Lower lobe of right lung (tissue), 2 donors: ENCODE results near the gene EPX. TPM values are rescaled to one million over a fixed set of nuclear protein-coding genes. Genes with fewer than 3 reads are reported as not detected.

Experiments
- ATAC-seq, 2 donors: fragments of 200-7000 bp; cut with Tn5 transposase; one replicate each; pipeline ENCODE4 v1.9.1; 2020 to 2022; ENCODE audit warnings: mild to moderate bottlenecking in 2 of 2, moderate library complexity in 2 of 2
- DNase-seq: peaks from one replicate; pipeline ENCODE4 v3.0.0-alpha.2; 2020
- H3K27ac ChIP-seq: fragments of 200-600 bp; one replicate; pipeline ENCODE4 v1.8.0; 2022
- H3K27me3 ChIP-seq: fragments of 200-600 bp; one replicate; pipeline ENCODE4 v1.8.0; 2022; ENCODE audit warnings: low read depth
- H3K36me3 ChIP-seq: fragments of 200-600 bp; one replicate; pipeline ENCODE4 v1.8.0; 2022; ENCODE audit warnings: mild to moderate bottlenecking
- H3K4me1 ChIP-seq: fragments of 200-600 bp; one replicate; pipeline ENCODE4 v1.8.0; 2022
- H3K4me3 ChIP-seq: fragments of 200-600 bp; one replicate; pipeline ENCODE4 v1.8.0; 2022; ENCODE audit warnings: mild to moderate bottlenecking
- H3K9me3 ChIP-seq: fragments of 200-600 bp; one replicate; pipeline ENCODE4 v1.8.0; 2022
- CTCF ChIP-seq: fragments of 200-600 bp; IDR thresholded peaks from one replicate; pipeline ENCODE4 v1.8.0; 2022; ENCODE audit warnings: antibody characterized with exemption, mild to moderate bottlenecking
- intact Hi-C: fragments of 100-400 bp; cut with DNase I; formaldehyde crosslinking; loops from one replicate; pipeline ENCODE4 v1.11.0; 2022
- total RNA-seq: library from RNA; stranded (reverse); fragmentation: NEBNext Ultra II Directional; extraction: Animal tissue kit (Norgen Biotek cat#: 25700); gene quantifications from one replicate; pipeline ENCODE4 v1.2.1, GENCODE V29; 2021
- donor health status: DM: no; HTN: yes; CAD: no; lungs with severe emphysema.

The EPX gene
- total RNA-seq, 1 donor from 2014 or later: not detected

- no peak for TF ChIP-seq CTCF
- DNase-seq (no peak), ATAC-seq (no peak)
- no peak overlapping the region for H3K4me3 ChIP-seq
- H3K4me1 ChIP-seq: peaks cover 11% of the 10 kb centered on the region
- H3K9me3 ChIP-seq: no peaks in the 10 kb centered on the region
- no peaks in the 10 kb centered on the region for H3K36me3 ChIP-seq
- intact Hi-C loops: no loop called here
- H3K27ac ChIP-seq: no peak overlapping the region
- peaks cover 22% of the 10 kb centered on the region for H3K27me3 ChIP-seq
Measured at GRCh38 chr17:58252141-58252540, 59.6 kb downstream of the EPX start.

- Histone ChIP-seq H3K4me3 (no peak overlapping the region), H3K27me3 (peaks cover 22% of the 10 kb centered on the region), H3K27ac (no peak overlapping the region), H3K36me3 (no peaks in the 10 kb centered on the region), H3K9me3 (no peaks in the 10 kb centered on the region), H3K4me1 (peaks cover 11% of the 10 kb centered on the region)
- no peak for TF ChIP-seq CTCF
- ATAC-seq: no peak
- intact Hi-C loops: no loop called here
- DNase-seq: no peak
Measured at GRCh38 chr17:58253082-58253481, 60.6 kb downstream of the EPX start.

Other genes with a start within 250 kb of the EPX start
- 42.8 TPM for gene CUEDC1, start 237.3 kb upstream of the EPX start, total RNA-seq
- gene VEZF1, start 204.5 kb upstream of the EPX start, total RNA-seq: 73.5 TPM
- 159 TPM for gene SRSF1, start 185.5 kb upstream of the EPX start, total RNA-seq
- 33.8 TPM for gene DYNLL2, start 109.3 kb upstream of the EPX start, total RNA-seq
- not detected for gene OR4D1, start 44.3 kb upstream of the EPX start, total RNA-seq
- not detected for gene OR4D2, start 25.7 kb upstream of the EPX start, total RNA-seq
- 20.1 TPM for gene MKS1, start 26.5 kb downstream of the EPX start, total RNA-seq
- not detected for gene LPO, start 45.9 kb downstream of the EPX start, total RNA-seq
- 1.1 TPM for gene MPO, start 88.2 kb downstream of the EPX start, total RNA-seq
- gene TSPOAP1, start 136.1 kb downstream of the EPX start, total RNA-seq: 20.2 TPM
- 82.4 TPM for gene SUPT4H1, start 159.5 kb downstream of the EPX start, total RNA-seq
- 9.7 TPM for gene RNF43, start 224.8 kb downstream of the EPX start, total RNA-seq